GM23248 (cell line): ENCODE data around the gene HRNR.

ENCODE experiments used
- EZH2 ChIP-seq: fragments of 200-600 bp; sonication (generic); IDR thresholded peaks from 2 replicates; pipeline ENCODE4 v1.6.1; 2018; ENCODE audit warnings: antibody characterized with exemption, mild to moderate bottlenecking; ENCODE audit not compliant: insufficient read depth, poor library complexity, severe bottlenecking
- EZH2phosphoT487 ChIP-seq: fragments of 200-600 bp; sonication (generic); IDR thresholded peaks from 2 replicates; pipeline ENCODE4 v1.6.1; 2018; ENCODE audit warnings: antibody characterized with exemption, moderate library complexity, mild to moderate bottlenecking, low read depth; ENCODE audit not compliant: insufficient read depth

GRCh38 chr1:152165286-152166077, 58.5 kb downstream of the HRNR start:
- no peak for TF ChIP-seq EZH2
- TF ChIP-seq EZH2phosphoT487: no peak
